HK-2 (cell line): ENCODE data around the gene CSNK1G3.
"Not testable (repeated sequence)": the region's sequence is repeated elsewhere in the genome, so short reads cannot be mapped to it uniquely, and the experiment has no call there.

Experiments used
- DNase-seq: peaks from one replicate; pipeline ENCODE4 v3.0.0-alpha.2; 2018; ENCODE audit not compliant: unreplicated experiment

CSNK1G3 gene

DNA sequence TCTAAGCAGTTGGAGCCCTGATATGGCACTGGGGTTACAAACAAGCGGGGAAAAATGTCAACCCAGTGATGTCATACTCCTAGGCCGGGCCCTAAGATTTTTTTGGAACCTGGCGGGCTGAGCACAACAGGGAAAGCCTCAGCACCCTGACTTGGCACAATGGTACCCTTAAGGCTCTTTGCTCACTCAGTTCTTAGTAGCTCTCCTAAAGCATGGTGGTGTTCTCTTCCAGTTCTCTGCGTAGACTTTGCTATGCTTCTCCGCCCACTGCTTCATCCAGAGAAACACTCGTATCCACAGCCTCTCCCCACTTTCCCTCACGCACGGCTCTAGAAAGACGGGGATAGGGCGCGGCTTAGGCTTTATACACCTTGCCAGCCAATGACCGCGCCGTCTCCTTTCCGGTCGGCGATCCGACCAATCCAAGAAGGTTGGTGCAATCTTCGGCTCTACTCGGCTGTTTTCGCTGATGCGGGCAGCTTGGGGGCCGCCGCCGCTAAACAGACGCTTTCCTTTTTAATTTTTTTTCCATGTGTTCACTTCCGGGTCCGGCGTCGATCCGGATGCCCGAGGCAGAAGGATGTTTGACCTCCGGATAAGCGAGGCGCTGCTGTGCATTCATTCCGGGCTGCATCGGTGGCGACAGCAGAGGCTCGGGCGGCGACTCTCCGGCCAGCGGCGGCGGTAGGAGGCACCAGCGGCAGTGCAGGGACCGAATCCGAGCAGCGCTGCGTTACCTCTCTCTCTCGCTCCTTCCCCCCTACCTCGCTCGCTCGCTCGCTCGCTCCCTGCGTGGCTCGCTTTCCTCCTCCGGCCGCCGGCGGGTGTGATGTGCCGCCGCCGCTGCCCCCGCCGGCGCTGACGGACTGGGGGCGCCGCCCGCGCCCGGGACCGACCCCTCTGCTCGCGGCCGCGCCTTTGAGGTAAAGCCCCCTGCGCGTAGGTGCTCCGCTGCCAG is at the start of gene CSNK1G3:
CSNK1G3 (plus strand) TSS at position 530 of the 958 bp plus-strand sequence. CDS start 33,487 bp downstream, outside the sequence.
- DNase-seq, result peak; percentile 92

DNA sequence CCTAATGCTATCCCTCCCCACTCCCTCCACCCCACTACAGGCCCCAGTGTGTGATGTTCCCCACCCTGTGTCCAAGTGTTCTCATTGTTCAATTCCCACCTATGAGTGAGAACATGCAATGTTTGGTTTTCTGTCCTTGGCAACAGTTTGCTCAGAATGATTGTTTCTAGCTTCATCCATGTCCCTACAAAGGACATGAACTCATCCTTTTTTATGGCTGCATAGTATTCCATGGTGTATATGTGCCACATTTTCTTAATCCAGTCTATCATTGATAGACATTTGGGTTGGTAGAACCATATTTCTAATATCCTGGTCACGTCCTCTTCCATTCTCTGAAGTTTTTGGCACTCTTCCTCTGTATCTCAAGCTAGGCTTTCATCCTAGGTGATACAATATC is 45.1 kb upstream of the CSNK1G3 start:
- DNase-seq, result not testable (repeated sequence)

DNA sequence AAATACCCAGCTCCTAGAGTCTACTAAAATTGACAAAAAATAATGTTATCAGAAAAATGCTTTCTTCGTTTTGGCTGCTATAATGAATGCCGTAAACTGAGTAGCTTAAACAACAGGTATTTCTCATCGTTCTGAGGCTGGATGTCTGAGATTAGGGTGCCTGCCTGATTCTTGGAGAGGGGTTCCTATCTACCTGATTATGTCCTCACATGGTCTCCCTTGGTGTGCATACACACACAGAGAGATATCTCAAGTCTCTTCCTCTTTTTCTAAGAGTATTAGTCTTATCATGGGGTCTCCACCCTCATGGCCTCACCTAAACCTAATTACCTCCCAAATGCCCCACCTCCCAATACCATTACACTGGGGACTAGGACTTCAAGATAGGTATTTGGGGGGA is 40.6 kb upstream of the CSNK1G3 start:
- no peak for DNase-seq

DNA sequence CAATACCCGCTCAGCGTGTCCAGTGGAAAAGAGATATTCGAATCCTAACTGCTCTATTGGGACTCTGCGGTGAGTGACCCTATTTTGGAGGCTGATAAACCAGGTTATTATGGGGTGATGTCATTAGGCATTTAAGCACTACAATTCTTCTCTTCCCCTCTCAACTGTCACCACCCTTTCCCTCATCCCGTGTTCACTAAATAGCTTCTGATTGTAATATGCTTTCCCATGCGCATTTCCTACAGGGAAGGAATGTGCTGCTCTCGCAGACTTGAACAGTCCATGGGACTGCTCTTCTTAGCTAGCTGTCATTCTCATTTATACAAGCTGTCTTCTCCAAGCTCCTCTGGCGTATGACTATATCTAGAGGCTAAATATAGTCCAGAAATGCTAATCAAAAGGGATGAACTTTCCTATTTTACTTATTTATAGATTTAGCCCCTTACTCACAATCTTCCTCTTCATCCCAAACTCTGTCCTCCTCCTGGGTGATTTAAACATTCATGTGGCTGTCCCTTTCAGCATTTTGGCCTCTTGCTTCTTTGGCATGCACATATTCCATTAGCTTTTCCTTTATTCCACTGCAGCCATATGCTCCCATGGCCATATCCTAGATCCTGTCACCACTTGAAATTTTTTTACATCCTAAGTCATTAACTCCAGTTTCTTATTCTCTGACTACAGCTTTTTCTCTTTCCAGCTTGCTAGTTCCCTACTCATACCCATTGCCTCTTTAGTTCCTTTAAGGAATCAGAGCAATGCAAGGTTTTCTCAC is 39.6 kb upstream of the CSNK1G3 start:
- DNase-seq, result no peak

DNA sequence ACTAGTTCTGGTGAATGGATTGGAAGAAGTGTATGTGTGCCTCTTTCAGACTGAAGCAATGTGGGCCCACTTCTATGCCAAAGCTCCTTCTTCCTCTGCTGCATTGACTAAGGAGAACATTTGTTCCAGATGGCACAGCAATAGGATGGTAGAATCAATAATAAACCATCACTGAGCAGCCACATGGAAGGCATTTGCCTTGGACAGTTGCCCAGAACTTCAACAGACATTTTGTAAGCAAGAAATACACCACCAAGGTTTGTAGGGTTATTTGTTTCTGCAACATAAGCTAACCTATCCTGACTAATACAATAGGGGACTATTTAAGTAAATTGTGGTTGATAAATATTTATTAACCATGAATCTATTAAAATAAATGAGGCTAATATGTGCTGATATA is 37.7 kb upstream of the CSNK1G3 start:
- no peak for DNase-seq

DNA sequence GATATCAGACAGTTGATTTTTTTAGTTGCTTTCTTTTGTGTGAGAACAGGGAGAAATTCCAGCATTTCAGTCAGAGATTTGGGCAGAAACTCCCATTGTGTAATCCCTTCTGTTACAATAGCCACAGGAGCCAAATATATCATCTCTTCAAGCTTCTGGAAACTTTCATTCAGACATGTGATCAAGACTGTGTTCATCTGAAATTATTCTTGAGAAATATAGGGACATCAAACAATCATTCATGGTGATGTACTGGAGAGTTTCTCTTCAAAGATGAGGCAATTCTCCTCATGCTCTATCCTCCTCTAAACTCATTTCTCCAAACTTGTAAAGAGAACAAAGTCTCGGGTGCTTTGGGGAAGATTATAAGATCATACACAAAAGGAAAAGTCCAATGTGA is 35.2 kb upstream of the CSNK1G3 start:
- no peak for DNase-seq

DNA sequence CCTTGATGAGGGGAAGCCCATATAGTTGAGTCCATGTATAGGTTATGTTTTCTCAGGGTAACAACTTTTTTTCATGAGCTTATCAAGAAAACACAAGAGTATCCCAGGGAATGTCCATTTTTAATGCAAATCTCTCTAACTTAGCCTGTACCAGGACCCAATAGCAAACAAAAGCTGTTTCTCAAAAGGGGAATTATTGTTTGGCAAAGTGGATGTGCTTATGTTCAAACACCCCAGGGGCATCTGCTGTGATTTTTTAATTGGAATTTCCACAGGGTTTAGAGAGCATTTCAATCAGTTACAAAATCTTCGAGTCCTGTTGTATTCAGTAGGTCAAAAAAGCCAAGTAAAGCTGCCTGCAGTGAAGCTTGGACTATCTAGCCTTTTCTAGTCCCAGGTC is 33.4 kb upstream of the CSNK1G3 start:
- no peak for DNase-seq

DNA sequence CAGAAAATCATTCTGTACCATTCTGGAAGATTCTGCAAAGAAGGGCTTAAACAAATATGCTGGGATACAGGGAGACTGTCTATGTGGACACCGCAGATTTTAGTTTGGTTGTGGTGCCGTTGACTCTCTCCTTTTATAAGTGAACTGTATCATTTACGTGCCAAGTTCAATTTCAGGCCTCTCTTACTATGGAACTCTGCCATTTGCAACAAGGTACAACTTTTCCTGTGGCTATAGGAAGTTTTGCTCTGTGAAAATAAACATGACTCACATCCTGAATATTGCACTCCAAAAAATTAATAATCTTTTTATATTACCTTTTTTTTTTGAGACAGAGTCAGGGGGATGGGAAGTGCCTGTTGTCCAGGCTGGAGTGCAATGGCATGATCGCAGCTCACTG is 29.7 kb upstream of the CSNK1G3 start:
- no peak for DNase-seq

DNA sequence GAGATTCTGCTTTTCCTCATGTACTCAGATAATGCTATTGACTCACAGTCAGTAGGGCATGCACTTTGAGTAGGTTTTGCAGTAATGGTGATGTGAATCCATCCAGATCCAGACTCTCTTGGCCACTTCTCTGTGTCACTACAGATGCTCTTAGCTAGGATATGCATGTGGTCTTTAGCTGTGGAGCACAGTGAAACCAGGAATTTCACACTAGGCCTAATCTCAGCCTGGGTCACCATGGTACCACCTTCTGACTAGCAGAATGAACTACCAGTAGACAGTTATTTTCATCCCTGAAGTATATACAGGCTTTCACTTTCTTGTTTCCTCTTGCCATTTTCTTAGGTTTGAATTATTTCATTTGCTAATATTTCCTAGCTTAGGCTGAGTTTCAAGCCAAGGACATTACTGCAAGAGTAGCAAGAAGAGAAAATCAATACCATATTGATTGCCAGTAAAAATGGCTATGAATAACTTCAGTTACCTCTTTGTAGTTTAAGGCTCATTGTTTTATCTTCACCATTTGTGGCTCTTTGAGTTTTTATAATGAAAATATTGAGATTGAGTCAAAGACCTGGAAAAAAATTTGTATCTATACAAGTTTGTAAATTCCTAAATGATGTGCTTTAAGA is 28.4 kb upstream of the CSNK1G3 start:
- DNase-seq, result no peak

DNA sequence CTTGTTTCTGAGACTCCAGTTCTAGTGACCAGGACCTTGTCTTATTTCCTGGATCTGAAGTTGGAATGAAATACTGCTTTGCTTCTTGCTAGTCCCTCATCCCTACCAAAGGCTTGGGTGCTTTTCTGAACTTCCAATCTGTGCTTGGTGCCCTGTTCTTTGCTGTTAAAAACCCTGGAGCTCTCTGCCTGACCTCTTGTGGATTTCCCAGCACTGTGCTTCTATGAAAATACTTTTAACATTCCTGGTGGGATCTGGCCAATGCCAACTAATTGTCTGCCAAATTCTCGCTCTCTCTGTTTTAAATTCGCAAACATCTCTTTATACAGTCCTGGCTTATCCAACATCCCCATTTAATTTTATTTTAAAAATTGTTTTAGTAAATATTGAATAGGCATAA is 26.7 kb upstream of the CSNK1G3 start:
- no peak for DNase-seq

DNA sequence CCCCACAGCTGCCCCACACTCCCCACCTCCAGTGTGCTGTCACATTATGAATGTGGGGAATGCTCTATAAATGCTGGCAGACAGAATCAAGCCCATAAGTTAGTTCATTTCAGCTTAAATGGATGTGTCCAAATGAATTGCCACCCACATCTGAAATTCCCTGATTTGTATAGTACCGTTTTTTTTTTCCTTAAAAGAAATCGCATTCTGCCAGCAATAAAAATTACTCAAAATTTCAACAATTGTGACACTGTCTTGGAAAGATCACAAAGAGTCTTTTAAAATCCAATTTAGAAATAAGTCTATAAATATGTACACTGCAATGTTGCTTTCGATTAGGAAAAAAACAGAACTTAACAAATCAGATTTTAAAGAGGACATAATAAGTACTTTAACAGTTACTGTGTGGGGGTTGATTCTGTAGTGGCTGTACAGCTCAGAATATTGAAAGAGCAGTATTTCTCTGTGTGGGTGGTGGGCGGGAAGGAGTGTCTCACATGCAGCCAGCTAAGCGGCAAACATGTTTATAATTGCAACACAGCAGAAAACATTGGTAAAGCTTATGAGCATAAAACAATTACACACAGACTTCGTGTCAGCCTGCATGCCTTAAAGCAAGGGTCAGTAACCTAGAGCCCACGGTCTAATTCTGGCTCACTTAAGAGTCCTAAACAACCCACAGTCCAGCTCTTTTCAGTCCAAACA is 24.9 kb upstream of the CSNK1G3 start:
- DNase-seq, result no peak

DNA sequence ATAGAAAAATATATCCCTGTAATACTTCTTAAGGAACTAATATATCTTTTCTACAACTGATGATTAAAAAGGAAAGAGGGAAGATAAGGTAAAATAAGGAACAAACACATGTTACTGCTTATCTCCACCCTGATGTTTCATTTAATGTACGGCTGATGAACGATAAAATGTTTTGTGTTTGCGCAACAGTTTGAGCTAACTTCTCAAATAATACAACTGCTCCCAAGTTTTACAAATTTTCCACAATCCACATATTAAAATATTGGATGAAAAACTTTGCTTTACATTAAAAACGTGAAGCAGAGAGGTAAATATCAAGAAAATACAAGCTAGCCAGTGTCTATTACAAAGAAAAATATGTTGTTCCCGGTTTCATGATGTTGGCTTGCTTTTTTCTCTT is 21.0 kb upstream of the CSNK1G3 start:
- DNase-seq, result no peak

DNA sequence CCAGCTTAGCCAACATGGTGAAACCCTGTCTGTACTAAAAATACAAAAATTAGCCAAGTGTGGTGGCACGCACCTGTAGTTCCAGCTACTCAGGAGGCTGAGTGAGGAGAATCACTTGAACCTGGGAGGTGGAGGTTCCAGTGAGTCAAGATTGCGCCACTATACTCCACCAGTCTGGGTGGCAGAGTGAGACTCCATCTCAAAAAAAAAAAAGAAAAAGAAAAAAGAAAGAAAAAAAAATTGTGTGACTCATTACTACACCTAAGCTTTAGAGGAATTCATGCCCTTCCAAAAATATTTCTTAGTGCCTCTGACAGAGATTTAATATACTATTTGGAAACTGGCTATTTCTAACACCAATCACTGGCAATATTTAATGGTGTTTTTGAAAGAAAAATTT is 16.8 kb upstream of the CSNK1G3 start:
- DNase-seq, result not testable (repeated sequence)

DNA sequence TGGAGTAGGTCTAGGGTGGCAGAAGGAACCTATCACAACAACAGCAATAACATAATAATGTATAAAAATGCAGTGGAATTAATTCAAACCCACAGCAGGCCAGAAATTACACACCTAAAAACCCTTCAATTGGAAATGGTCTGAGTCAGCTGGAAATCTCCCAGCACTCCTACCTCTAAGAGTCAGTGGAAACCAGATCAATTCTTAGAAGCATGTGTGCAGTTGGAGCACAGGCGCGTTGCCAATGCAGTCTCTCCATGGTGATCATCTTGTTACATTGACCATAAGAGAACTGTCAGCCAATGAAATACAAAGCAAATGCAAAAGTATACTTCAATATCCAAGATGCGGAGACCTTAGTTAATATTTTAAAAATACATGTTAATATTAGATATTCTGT is 15.1 kb upstream of the CSNK1G3 start:
- DNase-seq, result no peak

DNA sequence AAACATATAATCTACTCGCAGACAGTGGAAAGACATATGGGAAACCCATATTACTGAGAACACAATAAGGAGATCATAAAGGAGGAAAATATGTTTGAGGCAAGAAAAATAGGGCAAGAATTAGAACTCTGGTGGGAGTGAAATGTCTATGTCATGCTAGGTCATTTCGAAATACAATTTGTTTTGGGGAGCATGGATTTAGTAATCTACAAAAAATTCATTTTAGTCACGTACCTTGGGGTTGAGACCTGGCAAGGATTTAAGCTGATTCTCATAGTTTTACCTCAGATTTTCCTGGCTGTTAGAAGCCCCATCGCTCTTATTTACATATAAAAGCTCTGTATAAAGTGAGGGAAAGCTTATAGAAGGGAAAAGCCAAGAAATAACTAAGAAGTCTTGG is 11.5 kb upstream of the CSNK1G3 start:
- no peak for DNase-seq

DNA sequence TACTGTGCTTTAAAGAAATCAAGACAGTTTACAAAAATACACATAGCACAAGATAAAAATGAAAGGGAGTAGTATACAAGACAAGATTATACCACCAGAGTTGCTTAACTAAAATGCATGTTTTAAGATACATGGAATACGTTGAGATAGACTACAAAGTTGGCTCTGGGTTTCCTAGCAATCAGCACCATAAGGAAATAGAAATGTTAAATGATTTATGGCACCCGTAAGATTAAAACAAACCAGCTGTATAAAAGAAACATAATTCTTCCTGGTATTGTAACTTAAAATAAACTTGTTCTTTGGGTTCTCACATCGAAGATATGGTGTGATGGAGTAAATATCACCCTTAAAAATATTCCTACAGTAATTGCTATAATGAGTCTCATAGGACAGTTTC is 9.9 kb upstream of the CSNK1G3 start:
- DNase-seq, result no peak

DNA sequence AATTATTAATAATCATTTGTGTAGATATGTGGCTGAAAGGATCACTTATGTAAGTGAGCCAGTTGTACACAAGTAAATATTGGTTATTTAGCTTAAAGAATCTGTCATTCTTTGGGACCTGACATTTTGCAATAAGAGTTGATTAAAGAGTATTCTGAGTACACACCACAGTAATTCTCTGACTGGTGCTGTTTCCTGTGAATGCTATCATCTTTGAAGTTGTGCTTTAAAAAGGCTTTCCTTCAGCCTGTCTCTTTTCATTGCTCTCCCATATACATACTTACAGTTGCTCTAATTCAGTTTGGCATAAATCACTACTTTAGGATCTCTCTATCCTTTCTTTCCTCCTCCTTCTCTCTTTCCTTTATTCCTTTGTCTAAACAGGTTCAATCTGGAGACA is 8.7 kb upstream of the CSNK1G3 start:
- no peak for DNase-seq

DNA sequence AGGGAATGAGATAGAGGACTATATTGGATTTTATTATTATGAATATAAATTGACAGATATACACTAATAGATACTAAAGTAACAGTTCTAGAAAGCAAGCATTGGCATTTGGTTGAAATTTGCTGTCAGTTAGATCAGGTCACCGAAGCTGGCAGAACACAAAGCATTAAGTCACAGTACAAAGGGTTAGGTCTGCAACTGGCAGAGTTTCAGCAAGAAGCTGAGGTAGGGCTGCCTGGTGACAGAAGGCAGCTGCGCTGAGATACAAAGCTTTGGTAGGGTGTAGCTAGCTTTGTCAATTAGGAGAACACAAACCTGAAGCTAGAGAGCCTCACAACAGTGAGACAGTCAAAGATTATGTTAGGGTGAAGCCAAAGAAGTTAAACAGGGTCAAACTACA is 6.3 kb upstream of the CSNK1G3 start:
- no peak for DNase-seq

DNA sequence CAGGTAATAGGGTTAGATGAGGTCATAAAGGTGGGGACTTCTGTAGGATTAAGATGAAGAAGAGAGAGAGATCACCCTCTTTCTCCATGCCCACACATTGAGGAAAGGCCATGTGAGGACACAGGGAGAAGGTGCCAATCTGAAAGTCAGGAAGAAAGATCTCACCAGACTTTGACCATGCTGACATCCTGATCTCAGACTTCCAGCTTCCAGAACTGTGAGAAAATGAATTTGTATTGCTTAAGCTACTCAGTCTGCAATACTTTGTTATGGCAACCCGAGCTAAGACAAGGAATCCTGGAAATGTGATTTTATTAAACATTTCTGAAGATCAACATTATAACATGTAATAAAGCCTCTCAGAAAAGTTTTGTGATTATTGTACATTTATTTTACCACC is 3.5 kb upstream of the CSNK1G3 start:
- no peak for DNase-seq

DNA sequence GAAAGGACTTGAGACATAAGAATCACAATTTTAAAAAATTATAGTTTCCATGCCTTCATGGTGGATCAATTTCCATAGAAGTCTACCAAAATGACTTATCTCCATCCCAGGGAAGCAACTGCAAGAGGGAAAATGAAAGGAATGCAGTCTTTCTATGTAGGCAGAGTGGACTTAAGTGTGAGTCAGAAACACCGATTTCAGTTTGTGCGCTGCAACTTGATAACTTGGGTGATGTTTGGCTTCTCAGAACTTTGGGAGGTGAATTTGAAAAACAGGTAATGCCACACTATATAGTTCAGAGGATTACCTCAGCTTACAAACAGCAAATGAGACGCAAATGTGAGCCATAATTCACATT is 708 bp upstream of the CSNK1G3 start:
- DNase-seq, result no peak

DNA sequence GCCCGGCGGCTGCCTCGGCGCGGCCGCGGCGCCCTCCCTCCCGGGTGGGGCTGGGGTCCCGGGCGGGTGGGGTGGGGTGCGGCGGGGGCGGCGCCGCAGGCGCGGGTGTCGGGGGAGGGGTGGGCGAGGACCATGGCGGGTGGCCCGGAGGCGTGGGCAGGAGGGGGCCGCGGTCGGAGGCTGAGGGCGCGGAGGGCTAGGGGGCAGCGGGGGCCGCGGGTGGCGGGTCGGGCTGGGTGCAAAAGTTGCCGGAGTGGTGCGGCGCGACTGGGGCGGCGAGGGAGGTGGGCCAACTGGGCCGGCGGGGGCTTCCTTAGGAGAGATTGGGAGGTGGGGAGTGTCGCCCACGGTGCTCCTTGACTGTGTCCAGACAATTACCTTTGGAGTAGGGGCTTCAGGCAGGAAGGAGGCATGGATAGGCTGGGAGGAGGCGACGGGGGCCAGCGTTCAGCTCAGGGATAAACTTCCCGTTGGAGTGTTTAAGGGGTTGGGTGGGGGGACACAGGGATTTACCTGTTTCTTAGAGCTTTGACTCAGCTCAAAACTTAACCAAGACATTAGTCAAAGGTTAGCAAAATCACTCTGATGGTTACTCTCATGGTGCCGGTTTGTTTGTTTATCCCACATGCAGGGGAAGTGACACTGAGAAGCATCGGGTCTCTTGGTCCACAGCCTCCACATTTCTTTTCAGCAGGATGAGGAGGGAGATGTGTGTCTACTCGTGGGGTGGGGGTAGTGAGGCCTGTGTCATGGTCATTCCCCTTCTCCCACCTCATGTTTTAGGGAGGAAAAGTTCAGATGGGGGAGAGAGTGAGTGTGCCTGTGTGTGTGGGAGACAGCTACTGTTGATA is 859 bp downstream of the CSNK1G3 start:
- peak; percentile 27 for DNase-seq
